NCI-H1930 (cell line): ENCODE measurements around the gene JAG2.

Source experiments
- DNase-seq, 2 experiments: peaks; one replicate each; lab custom pipeline; 2025; lab: John Stamatoyannopoulos, UW

JAG2 gene

GRCh38 chr14:105203701-105204100, 35.1 kb upstream of the JAG2 start:
- no peak for DNase-seq

GRCh38 chr14:105203057-105203531, 34.5 kb upstream of the JAG2 start:
- DNase-seq: peak; percentile 18 to 62

- DNase-seq: no peak
Observed at GRCh38 chr14:105201925-105202513, 33.4 kb upstream of the JAG2 start.

GRCh38 chr14:105201156-105201924, 32.8 kb upstream of the JAG2 start:
- DNase-seq: no peak

GRCh38 chr14:105200641-105201040, 32.1 kb upstream of the JAG2 start:
- no peak for DNase-seq

- no peak for DNase-seq
Observed at GRCh38 chr14:105200074-105200473, 31.5 kb upstream of the JAG2 start.

- no peak for DNase-seq
Observed at GRCh38 chr14:105199093-105199492, 30.5 kb upstream of the JAG2 start.

GRCh38 chr14:105198588-105198987, 30.0 kb upstream of the JAG2 start:
- no peak for DNase-seq

GRCh38 chr14:105197211-105197641, 28.6 kb upstream of the JAG2 start:
- DNase-seq: no peak

GRCh38 chr14:105196265-105196960, 27.8 kb upstream of the JAG2 start:
- no peak for DNase-seq

GRCh38 chr14:105195522-105196264, 27.1 kb upstream of the JAG2 start:
- no peak for DNase-seq

GRCh38 chr14:105195051-105195450, 26.5 kb upstream of the JAG2 start:
- no peak for DNase-seq

- no peak for DNase-seq
Observed at GRCh38 chr14:105193916-105194782, 25.6 kb upstream of the JAG2 start.

- DNase-seq: no peak
Observed at GRCh38 chr14:105192866-105193731, 24.5 kb upstream of the JAG2 start.

- DNase-seq: no peak
Observed at GRCh38 chr14:105187935-105188524, 19.5 kb upstream of the JAG2 start.

- no peak for DNase-seq
Observed at GRCh38 chr14:105187116-105187515, 18.5 kb upstream of the JAG2 start.

- no peak for DNase-seq
Observed at GRCh38 chr14:105185973-105186372, 17.4 kb upstream of the JAG2 start.

- no peak for DNase-seq
Observed at GRCh38 chr14:105185001-105185400, 16.4 kb upstream of the JAG2 start.

GRCh38 chr14:105184461-105184860, 15.9 kb upstream of the JAG2 start:
- no peak for DNase-seq
